Measurements from ENCODE around the gene KDM4B.
"Not testable (repeated sequence)": the region's sequence is repeated elsewhere in the genome, so short reads cannot be mapped to it uniquely, and the experiment has no call there.

Gene KDM4B

GRCh38 chr19:5155586-5156210 is 186.8 kb downstream of the KDM4B start:
- peaks cover 6% of the 10 kb centered on the region; the same call in 1 of the 2 replicates for H4K20me1 ChIP-seq (ENCODE audit: insufficient read depth, low read length)
- no peak overlapping the region for H3K9ac ChIP-seq (ENCODE audit: low read depth, low read length)
- no peak overlapping the region for H3K4me3 ChIP-seq (ENCODE audit: low read depth in 1 of 2, low read length in 2 of 2)
- no peaks in the 10 kb centered on the region for H3K4me1 ChIP-seq (ENCODE audit: insufficient read depth, low read length)
- H3K9me3 ChIP-seq (ENCODE audit: insufficient read depth, low read length, severe bottlenecking): peaks cover 2% of the 10 kb centered on the region
- no peaks in the 10 kb centered on the region for H3K79me2 ChIP-seq (ENCODE audit: insufficient read depth, low read length)
- H3K4me2 ChIP-seq (ENCODE audit: insufficient read depth, low read length): no peak overlapping the region
- H3K36me3 ChIP-seq (ENCODE audit: insufficient read depth, low read length): no peaks in the 10 kb centered on the region
- DNase-seq (no peak), ATAC-seq (ENCODE audit: insufficient read depth, low read depth) (no peak)
- H3K27ac ChIP-seq (ENCODE audit: low read length): no peak overlapping the region
- H2AFZ ChIP-seq (ENCODE audit: low read depth, low read length): no peak overlapping the region
- H3K27me3 ChIP-seq (ENCODE audit: insufficient read depth, low read length, poor library complexity): no peaks in the 10 kb centered on the region
- TF ChIP-seq, protein P1, sequence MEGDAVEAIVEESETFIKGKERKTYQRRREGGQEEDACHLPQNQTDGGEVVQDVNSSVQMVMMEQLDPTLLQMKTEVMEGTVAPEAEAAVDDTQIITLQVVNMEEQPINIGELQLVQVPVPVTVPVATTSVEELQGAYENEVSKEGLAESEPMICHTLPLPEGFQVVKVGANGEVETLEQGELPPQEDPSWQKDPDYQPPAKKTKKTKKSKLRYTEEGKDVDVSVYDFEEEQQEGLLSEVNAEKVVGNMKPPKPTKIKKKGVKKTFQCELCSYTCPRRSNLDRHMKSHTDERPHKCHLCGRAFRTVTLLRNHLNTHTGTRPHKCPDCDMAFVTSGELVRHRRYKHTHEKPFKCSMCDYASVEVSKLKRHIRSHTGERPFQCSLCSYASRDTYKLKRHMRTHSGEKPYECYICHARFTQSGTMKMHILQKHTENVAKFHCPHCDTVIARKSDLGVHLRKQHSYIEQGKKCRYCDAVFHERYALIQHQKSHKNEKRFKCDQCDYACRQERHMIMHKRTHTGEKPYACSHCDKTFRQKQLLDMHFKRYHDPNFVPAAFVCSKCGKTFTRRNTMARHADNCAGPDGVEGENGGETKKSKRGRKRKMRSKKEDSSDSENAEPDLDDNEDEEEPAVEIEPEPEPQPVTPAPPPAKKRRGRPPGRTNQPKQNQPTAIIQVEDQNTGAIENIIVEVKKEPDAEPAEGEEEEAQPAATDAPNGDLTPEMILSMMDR (IDR thresholded peaks at IDR 0.05; ENCODE audit: borderline replicate concordance, extremely low read depth, low read length, poor library complexity, severe bottlenecking): no peak
- TF ChIP-seq EZH2 (IDR thresholded peaks at IDR 0.05; ENCODE audit: borderline replicate concordance, low read depth, low read length, severe bottlenecking): no peak

DNA sequence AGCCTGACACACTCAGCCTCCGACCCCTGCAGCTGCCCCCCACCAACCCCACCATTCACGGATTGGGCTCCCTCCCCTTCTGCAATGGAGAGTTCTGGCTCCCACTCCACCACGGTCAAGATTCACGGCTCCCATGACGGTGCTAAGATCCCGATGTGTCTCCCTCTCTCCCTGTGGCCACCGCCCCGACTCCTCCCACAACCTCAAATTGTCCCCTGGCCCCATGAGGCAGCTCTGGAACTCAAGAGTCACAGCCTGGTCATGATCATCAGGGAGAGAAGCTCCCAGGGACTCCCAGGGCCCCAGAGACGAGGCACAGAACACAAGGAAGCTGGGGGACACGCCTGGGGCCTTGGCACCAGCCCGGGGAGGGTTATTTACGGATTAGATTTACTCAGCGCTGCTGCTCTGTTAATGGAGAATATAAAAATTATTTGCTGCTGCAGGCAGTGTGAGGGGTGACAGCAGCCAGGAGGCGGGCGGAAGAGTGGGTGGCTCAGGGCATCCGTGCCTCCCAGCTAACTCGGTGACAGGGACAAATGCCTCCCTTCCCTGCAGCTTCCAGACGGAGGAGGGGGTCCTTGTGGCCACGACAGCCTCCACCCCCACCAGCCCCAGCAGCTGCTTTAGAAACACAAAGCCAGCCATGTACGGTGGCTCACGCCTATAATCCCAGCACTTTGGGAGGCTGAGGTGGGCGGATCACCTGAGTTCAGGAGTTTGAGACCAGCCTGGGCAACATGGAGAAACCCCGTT is 187.5 kb downstream of the KDM4B start:
- no peak overlapping the region for H3K4me2 ChIP-seq (ENCODE audit: insufficient read depth, low read length)
- DNase-seq: no peak

DNA sequence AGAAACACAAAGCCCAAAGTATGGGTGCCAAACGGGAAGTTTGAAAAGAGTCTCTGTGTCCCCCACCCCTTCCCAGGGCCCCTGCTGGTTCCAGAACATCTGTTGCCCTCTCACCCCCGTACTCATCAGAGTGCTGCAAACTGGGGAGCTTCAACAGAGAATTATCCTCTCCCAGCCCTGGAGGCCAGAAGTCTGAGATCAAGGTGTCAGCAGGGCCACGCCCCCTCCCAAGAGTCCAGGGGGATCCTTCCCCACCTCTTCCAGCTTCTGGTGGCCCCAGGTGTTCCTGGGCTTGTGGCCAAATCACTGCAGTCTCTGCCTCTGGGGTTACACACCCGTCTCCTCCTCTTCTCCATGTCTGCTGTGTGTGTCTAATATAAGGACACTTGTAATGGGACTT is 188.3 kb downstream of the KDM4B start:
- Histone ChIP-seq H3K79me2 (ENCODE audit: insufficient read depth, low read length) (no peaks in the 10 kb centered on the region), H2AFZ (ENCODE audit: low read depth, low read length) (no peak overlapping the region), H3K4me3 (ENCODE audit: low read depth in 1 of 2, low read length in 2 of 2) (no peak overlapping the region), H3K9ac (ENCODE audit: low read depth, low read length) (no peak overlapping the region), H3K36me3 (ENCODE audit: insufficient read depth, low read length) (no peaks in the 10 kb centered on the region), H3K27me3 (ENCODE audit: insufficient read depth, low read length, poor library complexity) (no peaks in the 10 kb centered on the region), H4K20me1 (ENCODE audit: insufficient read depth, low read length) (peaks cover 6% of the 10 kb centered on the region; the same call in 1 of the 2 replicates), H3K27ac (ENCODE audit: low read length) (no peak overlapping the region), H3K4me2 (ENCODE audit: insufficient read depth, low read length) (no peak overlapping the region), H3K9me3 (ENCODE audit: insufficient read depth, low read length, severe bottlenecking) (peaks cover 2% of the 10 kb centered on the region), H3K4me1 (ENCODE audit: insufficient read depth, low read length) (no peaks in the 10 kb centered on the region)
- no peak for ATAC-seq (ENCODE audit: insufficient read depth, low read depth)
- TF ChIP-seq, protein P1 (IDR thresholded peaks at IDR 0.05; ENCODE audit: borderline replicate concordance, extremely low read depth, low read length, poor library complexity, severe bottlenecking): no peak
- no peak for TF ChIP-seq EZH2 (IDR thresholded peaks at IDR 0.05; ENCODE audit: borderline replicate concordance, low read depth, low read length, severe bottlenecking)
- DNase-seq: no peak

More for the DNA sequence above, 187.5 kb downstream of the KDM4B start:
- no peak overlapping the region for H3K4me3 ChIP-seq (ENCODE audit: low read depth in 1 of 2, low read length in 2 of 2)
- no peaks in the 10 kb centered on the region for H3K4me1 ChIP-seq (ENCODE audit: insufficient read depth, low read length)
- no peak overlapping the region for H3K27ac ChIP-seq (ENCODE audit: low read length)
- H3K9ac ChIP-seq (ENCODE audit: low read depth, low read length): no peak overlapping the region
- peaks cover 2% of the 10 kb centered on the region for H3K9me3 ChIP-seq (ENCODE audit: insufficient read depth, low read length, severe bottlenecking)
- H3K79me2 ChIP-seq (ENCODE audit: insufficient read depth, low read length): no peaks in the 10 kb centered on the region
- H4K20me1 ChIP-seq (ENCODE audit: insufficient read depth, low read length): peaks cover 6% of the 10 kb centered on the region; the same call in 1 of the 2 replicates
- no peak overlapping the region for H2AFZ ChIP-seq (ENCODE audit: low read depth, low read length)
- no peak for ATAC-seq (ENCODE audit: insufficient read depth, low read depth)
- no peak for TF ChIP-seq EZH2 (IDR thresholded peaks at IDR 0.05; ENCODE audit: borderline replicate concordance, low read depth, low read length, severe bottlenecking)
- TF ChIP-seq, protein P1 (IDR thresholded peaks at IDR 0.05; ENCODE audit: borderline replicate concordance, extremely low read depth, low read length, poor library complexity, severe bottlenecking): no peak
- H3K36me3 ChIP-seq (ENCODE audit: insufficient read depth, low read length): no peaks in the 10 kb centered on the region
- H3K27me3 ChIP-seq (ENCODE audit: insufficient read depth, low read length, poor library complexity): no peaks in the 10 kb centered on the region

GRCh38 chr19:5158549-5159134 is 189.7 kb downstream of the KDM4B start:
- not testable (repeated sequence) for H3K36me3 ChIP-seq (ENCODE audit: insufficient read depth, low read length); H3K9me3 ChIP-seq (ENCODE audit: insufficient read depth, low read length, severe bottlenecking); H3K4me1 ChIP-seq (ENCODE audit: insufficient read depth, low read length); H3K9ac ChIP-seq (ENCODE audit: low read depth, low read length); H3K27me3 ChIP-seq (ENCODE audit: insufficient read depth, low read length, poor library complexity); H3K27ac ChIP-seq (ENCODE audit: low read length); DNase-seq; H4K20me1 ChIP-seq (ENCODE audit: insufficient read depth, low read length); H2AFZ ChIP-seq (ENCODE audit: low read depth, low read length); H3K79me2 ChIP-seq (ENCODE audit: insufficient read depth, low read length); H3K4me2 ChIP-seq (ENCODE audit: insufficient read depth, low read length); ATAC-seq (ENCODE audit: insufficient read depth, low read depth); H3K4me3 ChIP-seq (ENCODE audit: low read depth in 1 of 2, low read length in 2 of 2)

DNA sequence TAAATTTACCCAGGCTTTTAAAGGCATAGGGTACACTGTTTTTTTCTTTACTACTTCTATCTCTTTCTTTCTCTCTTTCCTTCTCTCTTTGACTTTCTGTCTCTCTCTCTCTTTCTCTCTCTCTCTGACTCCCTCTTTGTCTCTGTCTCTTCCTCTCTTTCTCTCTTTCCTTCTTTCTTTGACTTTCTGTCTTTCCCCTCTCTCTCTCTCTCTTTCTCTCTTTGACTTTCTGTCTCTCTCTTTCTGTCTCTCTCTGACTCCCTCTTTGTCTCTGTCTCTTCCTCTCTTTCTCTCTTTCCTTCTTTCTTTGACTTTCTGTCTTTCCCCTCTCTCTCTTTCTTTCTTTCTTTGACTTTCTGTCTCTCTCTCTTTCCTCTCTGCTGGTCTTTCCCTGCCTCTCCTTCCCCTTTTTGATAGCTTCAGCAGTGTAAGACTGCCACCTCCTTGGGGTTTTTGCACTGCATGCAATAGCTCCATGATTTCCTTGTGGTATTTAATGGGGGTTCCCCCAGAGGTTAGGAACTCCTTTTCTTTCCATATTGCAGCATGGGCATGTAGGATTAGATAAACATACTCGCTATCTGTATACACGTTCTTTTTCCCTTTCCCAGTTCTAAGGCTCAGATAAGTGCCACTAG is 191.4 kb downstream of the KDM4B start:
- ATAC-seq (ENCODE audit: insufficient read depth, low read depth); H3K27me3 ChIP-seq (ENCODE audit: insufficient read depth, low read length, poor library complexity): not testable (repeated sequence)

More for the DNA sequence above, 191.4 kb downstream of the KDM4B start:
- H3K27ac ChIP-seq (ENCODE audit: low read length); H3K4me2 ChIP-seq (ENCODE audit: insufficient read depth, low read length); H4K20me1 ChIP-seq (ENCODE audit: insufficient read depth, low read length); H3K9me3 ChIP-seq (ENCODE audit: insufficient read depth, low read length, severe bottlenecking); H3K9ac ChIP-seq (ENCODE audit: low read depth, low read length); H2AFZ ChIP-seq (ENCODE audit: low read depth, low read length); DNase-seq; H3K36me3 ChIP-seq (ENCODE audit: insufficient read depth, low read length); H3K4me3 ChIP-seq (ENCODE audit: low read depth in 1 of 2, low read length in 2 of 2); H3K79me2 ChIP-seq (ENCODE audit: insufficient read depth, low read length); H3K4me1 ChIP-seq (ENCODE audit: insufficient read depth, low read length): not testable (repeated sequence)

Data from DND-41 (cell line).